ENCODE data around the gene NACC1.

DNA sequence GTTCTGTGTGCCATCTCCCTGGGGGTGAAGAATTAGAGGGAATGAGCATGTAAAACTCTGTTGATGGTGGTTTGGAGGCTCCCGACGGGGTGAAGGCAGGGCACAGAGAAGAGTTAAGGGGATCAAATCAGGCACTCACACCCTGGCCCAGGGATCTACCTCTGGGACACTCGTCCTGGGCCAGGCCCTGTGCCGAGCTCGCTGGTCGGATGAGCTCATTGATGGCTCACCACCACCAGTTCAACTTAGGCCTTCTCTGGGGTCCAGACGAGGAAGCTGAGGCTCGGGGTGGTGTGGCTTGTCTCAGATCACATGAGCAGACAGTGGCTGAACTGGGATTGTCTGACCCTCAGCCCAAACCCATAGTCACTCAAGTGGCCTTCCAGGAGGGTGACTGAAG is 1.6 kb downstream of the NACC1 start:
- no peak for TF ChIP-seq EP300 (IDR thresholded peaks at IDR 0.05; ENCODE audit: low read depth)
- TF ChIP-seq, protein P1, sequence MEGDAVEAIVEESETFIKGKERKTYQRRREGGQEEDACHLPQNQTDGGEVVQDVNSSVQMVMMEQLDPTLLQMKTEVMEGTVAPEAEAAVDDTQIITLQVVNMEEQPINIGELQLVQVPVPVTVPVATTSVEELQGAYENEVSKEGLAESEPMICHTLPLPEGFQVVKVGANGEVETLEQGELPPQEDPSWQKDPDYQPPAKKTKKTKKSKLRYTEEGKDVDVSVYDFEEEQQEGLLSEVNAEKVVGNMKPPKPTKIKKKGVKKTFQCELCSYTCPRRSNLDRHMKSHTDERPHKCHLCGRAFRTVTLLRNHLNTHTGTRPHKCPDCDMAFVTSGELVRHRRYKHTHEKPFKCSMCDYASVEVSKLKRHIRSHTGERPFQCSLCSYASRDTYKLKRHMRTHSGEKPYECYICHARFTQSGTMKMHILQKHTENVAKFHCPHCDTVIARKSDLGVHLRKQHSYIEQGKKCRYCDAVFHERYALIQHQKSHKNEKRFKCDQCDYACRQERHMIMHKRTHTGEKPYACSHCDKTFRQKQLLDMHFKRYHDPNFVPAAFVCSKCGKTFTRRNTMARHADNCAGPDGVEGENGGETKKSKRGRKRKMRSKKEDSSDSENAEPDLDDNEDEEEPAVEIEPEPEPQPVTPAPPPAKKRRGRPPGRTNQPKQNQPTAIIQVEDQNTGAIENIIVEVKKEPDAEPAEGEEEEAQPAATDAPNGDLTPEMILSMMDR (IDR thresholded peaks at IDR 0.05): no peak

Data from transverse colon (tissue), 3 donors.